Measurements from ENCODE around the gene TARBP1.

GRCh38 chr1:234475167-234475793 is 3.7 kb downstream of the TARBP1 start:
- no peak for TF ChIP-seq POLR2AphosphoS5 (IDR thresholded peaks at IDR 0.05; ENCODE audit: low read depth, low read length)
- no peak for TF ChIP-seq POLR2A (IDR thresholded peaks at IDR 0.05; ENCODE audit: low read depth, low read length)

Data from GM12892 (cell line).